HG02623 (cell line): ENCODE measurements around the gene SRD5A1.

Experiments
- ATAC-seq: cut with Tn5 transposase; IDR thresholded peaks from one replicate; pipeline ENCODE4 v1.9.1; 2021; ENCODE audit warnings: moderate library complexity; ENCODE audit not compliant: unreplicated experiment

SRD5A1 gene

GRCh38 chr5:6682239-6682638, 49.0 kb downstream of the SRD5A1 start:
- ATAC-seq: no peak

- no peak for ATAC-seq
These were observed 50.0 kb downstream of the SRD5A1 start for GRCh38 chr5:6683241-6683640.

- no peak for ATAC-seq
These were observed 50.8 kb downstream of the SRD5A1 start for GRCh38 chr5:6684075-6684474.

DNA sequence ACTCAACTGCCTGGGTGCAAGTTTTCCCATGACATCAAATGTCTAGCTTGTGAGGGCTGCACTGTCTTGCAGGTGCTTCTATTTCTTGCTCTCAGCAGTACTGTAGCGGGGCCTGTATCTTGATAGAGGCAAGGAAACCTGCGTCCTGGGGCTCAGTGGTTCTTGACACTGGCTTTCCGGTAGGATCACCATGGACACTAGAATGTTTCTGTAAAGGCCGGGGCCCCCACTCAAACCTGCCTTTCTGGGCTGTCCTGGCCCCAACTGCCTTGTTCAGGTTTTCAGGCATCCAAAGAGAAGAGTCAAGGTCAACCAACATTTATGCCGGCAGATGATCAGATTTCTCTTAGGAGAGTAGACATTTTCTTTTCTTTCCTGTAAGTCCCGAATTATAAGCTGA, 53.3 kb downstream of the SRD5A1 start:
- ATAC-seq: no peak

DNA sequence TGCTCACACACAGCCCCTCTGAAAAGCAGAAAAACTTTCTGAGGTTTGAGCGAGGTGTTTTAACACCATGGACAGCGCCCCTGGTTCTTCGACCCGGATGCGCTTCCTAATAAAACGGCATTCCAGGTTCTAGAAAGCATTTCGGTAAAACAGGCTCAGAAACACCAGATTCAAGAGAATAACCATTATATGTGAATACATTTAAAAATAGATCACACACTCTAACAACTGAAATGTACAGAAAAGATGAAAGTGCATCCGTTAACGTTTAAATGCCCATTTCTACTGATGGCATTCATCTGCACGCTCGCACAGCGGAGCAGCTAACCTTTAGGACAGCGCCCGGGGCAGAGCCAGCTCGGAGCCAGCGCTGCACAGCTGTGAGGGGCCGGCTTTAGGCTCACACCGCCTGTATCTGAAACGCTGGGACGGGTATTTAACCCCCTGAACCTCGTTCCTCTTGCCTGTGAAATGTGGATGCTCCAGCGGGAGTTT, 53.7 kb downstream of the SRD5A1 start:
- ATAC-seq: no peak

GRCh38 chr5:6687505-6687904, 54.3 kb downstream of the SRD5A1 start:
- ATAC-seq: no peak

- no peak for ATAC-seq
These were observed 59.7 kb downstream of the SRD5A1 start for GRCh38 chr5:6692906-6693305.

GRCh38 chr5:6698696-6699095, 65.5 kb downstream of the SRD5A1 start:
- no peak for ATAC-seq

- no peak for ATAC-seq
These were observed 66.1 kb downstream of the SRD5A1 start for GRCh38 chr5:6699357-6699756.

GRCh38 chr5:6700074-6700684, 66.9 kb downstream of the SRD5A1 start:
- ATAC-seq: no peak

DNA sequence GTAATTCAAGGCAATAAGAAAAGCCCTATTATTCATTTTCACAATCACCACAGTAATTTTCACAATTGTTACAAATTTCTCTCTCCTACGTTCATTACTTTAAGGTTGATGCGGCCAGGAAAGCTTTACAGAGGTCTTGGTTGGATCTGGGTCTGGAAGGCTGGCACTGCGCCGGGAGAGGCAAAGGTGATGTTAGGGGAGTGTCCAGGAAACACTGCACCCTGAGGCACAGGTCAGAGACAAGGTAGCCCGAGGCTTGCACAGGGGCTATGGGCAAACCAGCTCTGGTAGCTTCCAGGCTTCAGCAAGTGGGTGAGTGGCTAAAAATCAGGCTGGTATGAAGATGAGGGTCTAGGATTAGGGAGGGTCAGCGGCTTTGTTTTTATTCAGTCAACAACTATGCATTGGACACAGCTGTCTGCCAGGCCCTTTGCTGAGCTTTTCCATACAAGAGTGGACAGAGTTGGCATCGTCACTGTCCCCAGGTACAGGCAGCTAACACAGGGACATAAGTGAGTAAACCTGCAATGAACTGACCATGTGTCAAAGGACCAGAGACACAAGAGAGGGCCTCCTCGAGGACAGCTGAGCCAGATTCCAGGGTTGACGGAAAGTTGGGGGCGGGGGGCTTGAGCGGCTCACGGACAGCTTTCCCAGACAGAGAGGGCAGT, 67.6 kb downstream of the SRD5A1 start:
- no peak for ATAC-seq

GRCh38 chr5:6701491-6701890, 68.3 kb downstream of the SRD5A1 start:
- ATAC-seq: no peak

GRCh38 chr5:6702633-6703032, 69.4 kb downstream of the SRD5A1 start:
- ATAC-seq: no peak

DNA sequence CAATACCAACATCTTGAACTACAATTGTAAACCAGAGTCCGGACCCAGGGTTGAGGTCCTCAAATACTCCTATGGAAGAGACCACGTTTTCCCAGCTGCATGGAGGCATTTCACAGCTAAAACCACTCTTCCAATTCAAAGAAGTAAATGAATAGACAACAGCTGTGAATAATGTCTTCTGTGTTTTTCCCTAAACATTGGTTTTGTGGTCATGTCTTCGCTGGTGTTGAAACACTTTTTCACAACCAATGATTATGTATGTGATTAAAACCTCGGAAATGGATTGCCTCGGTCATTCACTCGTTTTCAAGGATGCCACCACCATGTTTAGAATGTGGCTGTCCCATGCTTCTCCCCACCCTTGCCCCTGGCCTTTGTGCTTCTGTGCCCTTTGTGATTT, 70.6 kb downstream of the SRD5A1 start:
- no peak for ATAC-seq

- no peak for ATAC-seq
These were observed 71.2 kb downstream of the SRD5A1 start for GRCh38 chr5:6704361-6704851.

DNA sequence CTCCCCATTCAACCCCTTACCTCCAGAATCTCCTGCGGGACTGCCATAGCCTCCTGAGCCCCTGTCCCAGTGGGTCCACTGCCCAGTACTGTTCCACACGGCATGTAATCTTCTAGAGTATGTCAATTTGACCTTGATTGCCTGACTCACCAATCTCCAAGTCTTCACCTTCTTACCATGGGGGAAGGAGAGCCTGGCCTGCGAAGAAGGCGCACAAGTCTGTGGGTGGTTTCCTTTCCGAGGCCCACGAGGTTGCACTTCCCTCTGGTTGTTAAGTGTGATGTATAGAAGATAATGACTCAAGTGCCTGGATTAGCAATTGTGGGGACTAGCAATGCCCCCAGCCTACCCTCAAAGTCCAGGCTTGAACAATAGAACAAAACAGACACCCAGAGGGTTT, 71.8 kb downstream of the SRD5A1 start:
- ATAC-seq: peak; percentile 79

GRCh38 chr5:6705959-6706358, 72.7 kb downstream of the SRD5A1 start:
- no peak for ATAC-seq

GRCh38 chr5:6707852-6708251, 74.6 kb downstream of the SRD5A1 start:
- ATAC-seq: no peak

DNA sequence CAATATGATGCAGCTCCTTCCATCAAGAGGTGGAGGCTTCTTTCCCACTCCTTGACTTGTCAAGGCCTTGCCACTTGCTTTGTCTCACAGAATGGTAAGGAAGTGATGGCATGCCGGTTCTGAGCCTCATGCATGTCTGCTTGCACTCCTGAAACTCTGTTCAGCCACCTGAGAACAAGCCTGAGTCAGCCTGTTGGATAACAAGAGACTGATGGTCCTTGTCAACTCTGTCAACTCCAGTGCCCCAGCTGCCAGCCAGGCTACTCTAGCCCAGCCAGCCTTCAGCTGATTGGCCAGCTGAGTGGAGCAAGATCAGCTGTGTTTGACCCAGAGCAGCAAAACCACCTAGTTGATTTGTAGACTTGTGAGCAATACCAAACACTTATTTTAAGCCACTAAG, 75.6 kb downstream of the SRD5A1 start:
- ATAC-seq: no peak

- ATAC-seq: no peak
These were observed 76.8 kb downstream of the SRD5A1 start for GRCh38 chr5:6710070-6710469.

- no peak for ATAC-seq
These were observed 77.5 kb downstream of the SRD5A1 start for GRCh38 chr5:6710551-6711318.
